DOHH2 (cell line): ENCODE measurements around the gene STAG2.

ENCODE experiments used
- EZH2phosphoT487 ChIP-seq: fragments of 200-600 bp; sonication (generic); IDR thresholded peaks from 2 replicates; pipeline ENCODE4 v1.6.1; 2017; ENCODE audit warnings: borderline replicate concordance, mild to moderate bottlenecking, antibody characterized with exemption, low read length, moderate library complexity, mixed read lengths
- TF ChIP-seq, protein P1 (sequence below): fragments of 200-600 bp; sonication (generic); IDR thresholded peaks from one replicate; pipeline ENCODE4 v1.5.1; 2014; ENCODE audit warnings: antibody characterized with exemption, mild to moderate bottlenecking, low read depth, low read length; ENCODE audit not compliant: poor library complexity, severe bottlenecking

DNA sequence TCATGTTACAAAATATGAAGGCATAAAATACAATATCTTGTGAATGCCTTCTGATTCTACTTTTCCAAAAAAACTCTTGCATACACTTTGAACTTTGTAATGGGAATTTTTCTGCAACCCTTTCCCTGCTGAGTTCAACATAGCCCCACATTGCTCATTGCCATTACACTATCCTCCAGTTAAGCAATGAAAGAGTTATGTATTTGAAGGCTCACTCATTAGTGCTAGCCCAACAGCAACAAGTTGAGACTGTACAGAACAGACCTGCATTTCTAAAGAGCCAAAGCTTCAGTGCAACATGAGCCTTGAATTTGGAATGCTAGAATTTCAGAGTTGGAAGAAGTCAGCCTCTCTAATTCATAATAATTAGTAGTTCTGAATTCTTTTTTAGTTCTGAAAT is 44.4 kb upstream of the STAG2 start:
- no peak for TF ChIP-seq EZH2phosphoT487
- TF ChIP-seq, protein P1, sequence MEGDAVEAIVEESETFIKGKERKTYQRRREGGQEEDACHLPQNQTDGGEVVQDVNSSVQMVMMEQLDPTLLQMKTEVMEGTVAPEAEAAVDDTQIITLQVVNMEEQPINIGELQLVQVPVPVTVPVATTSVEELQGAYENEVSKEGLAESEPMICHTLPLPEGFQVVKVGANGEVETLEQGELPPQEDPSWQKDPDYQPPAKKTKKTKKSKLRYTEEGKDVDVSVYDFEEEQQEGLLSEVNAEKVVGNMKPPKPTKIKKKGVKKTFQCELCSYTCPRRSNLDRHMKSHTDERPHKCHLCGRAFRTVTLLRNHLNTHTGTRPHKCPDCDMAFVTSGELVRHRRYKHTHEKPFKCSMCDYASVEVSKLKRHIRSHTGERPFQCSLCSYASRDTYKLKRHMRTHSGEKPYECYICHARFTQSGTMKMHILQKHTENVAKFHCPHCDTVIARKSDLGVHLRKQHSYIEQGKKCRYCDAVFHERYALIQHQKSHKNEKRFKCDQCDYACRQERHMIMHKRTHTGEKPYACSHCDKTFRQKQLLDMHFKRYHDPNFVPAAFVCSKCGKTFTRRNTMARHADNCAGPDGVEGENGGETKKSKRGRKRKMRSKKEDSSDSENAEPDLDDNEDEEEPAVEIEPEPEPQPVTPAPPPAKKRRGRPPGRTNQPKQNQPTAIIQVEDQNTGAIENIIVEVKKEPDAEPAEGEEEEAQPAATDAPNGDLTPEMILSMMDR = no peak
